Midbrain (tissue), 1 donor: ENCODE data around the gene PRODH2.

ENCODE experiments used
- DNase-seq: peaks from one replicate; lab custom pipeline; 2025; lab: John Stamatoyannopoulos, UW

The PRODH2 gene, protein sequence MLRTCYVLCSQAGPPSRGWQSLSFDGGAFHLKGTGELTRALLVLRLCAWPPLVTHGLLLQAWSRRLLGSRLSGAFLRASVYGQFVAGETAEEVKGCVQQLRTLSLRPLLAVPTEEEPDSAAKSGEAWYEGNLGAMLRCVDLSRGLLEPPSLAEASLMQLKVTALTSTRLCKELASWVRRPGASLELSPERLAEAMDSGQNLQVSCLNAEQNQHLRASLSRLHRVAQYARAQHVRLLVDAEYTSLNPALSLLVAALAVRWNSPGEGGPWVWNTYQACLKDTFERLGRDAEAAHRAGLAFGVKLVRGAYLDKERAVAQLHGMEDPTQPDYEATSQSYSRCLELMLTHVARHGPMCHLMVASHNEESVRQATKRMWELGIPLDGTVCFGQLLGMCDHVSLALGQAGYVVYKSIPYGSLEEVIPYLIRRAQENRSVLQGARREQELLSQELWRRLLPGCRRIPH

GRCh38 chr19:35812220-35813042, at the start of gene PRODH2:
PRODH2 (minus strand) TSS chr19:35812845; CDS start chr19:35812805, 40 bp downstream.
- DNase-seq, result no peak

DNA sequence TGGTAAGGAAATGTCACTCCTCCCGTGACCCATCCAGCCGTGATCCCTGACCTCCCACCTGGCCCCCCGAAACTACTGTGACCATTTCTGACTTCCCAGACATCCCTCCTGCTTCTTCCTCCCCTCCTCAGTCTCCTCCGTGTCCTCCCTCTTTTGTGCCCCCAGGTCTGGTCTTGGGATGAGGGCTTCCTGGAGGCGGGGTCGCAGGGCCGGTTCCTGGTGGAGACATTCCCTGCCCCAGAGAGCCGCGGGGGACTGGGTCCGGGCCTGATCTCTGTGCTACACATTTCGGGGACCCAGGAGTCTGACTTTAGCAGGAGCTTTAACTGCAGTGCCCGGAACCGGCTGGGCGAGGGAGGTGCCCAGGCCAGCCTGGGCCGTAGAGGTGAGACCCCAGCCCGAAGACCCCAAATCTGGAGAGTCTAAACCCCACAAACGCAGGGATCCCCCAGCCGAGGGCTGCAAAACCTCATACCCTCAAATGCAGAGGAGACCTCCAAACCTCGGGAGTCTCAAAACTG, 49.1 kb upstream of the PRODH2 start:
- no peak for DNase-seq

- DNase-seq, result no peak
Measured at GRCh38 chr19:35860818-35861639, 48.4 kb upstream of the PRODH2 start.

GRCh38 chr19:35860436-35860817, 47.8 kb upstream of the PRODH2 start:
- DNase-seq, result no peak

DNA sequence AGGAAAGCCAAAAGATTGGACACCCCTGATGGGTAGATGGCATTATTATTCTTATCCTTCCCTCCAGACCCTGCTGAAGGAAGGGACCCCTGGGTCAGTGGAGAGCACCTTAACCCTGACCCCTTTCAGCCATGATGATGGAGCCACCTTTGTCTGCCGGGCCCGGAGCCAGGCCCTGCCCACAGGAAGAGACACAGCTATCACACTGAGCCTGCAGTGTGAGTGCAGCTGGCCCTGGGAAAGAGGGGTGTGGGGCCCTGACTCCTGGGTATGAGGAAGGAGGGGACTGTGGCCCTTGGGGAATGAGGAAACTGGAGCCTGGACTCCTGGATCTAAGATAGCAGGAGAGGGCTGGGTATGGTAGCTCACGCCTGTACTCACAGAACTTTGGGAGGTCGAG, 46.8 kb upstream of the PRODH2 start:
- no peak for DNase-seq

DNA sequence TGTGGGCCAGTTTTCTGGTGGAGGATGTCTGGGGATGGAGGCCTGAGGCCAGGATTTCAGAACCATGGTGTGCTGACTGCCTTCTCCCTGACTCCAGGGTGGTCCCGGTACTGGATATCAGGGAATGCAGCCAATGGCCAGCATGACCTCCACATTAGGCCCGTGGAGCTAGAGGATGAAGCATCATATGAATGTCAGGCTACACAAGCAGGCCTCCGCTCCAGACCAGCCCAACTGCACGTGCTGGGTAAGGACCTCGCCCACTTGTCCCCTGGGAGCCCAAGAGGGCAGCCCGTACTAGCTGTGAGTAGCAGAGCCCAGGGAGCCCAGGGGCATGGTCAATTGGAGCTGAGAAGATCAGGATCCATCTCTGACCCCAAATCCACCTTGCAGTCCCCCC, 45.7 kb upstream of the PRODH2 start:
- DNase-seq, result no peak

DNA sequence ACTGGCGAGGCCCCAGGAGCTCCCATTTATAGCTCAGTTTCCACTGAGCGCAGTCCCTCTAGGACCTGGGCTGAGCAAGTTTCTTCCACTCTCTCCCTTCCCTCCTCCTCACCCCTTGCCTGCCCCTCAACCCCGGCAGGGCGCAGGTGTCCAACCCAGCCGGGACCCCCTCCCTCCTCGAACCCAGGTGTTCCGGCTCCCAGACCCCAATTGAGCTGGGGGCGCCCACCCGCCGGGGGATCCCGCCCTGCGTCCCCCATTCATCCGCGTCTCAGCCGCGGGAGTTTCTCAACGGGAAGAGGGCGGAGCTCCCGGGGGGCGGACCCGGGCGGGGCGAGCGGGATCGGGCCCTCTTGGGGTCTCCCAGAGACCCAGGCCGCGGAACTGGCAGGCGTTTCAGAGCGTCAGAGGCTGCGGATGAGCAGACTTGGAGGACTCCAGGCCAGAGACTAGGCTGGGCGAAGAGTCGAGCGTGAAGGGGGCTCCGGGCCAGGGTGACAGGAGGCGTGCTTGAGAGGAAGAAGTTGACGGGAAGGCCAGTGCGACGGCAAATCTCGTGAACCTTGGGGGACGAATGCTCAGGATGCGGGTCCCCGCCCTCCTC, 44.0 kb upstream of the PRODH2 start, which contains the start of gene KIRREL2:
Gene KIRREL2 (plus strand): TSS at position 366 of the 604 bp plus-strand sequence. CDS start 209 bp downstream, at position 575.
- no peak for DNase-seq

DNA sequence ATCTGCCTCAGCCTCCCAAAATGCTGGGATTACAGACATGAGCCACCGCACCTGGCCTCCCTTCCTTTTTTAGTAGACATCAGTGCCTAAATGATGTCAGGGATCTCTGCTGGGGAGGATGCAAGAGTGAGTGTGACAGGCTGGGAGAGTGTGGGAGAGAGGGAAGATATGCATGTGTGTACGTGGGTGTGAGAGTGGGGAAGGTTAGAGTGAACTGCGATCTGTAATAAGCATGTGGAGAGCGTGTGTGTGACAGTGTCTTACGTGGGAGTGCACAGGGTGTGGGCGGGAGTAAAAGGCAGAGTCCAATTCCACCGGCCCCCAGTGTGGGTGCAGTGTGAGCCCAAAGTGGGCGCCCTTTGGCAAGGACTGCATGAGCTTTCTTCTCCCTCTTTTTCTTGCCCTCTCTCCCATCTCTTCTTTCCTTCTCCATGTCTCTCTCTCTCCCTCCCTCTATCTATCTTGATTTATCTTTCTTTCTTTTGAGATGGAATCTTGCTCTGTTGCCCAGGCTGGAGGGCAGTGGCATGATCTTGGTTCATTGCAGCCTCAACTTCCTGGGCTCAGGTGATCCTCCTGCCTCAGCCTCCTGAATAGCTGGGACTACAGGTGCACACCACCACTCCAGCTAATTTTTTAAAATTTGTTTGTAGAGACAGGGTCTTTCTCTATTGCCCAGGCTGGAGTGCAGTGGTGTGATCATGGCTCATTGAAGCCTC, 40.6 kb upstream of the PRODH2 start:
- DNase-seq, result no peak

GRCh38 chr19:35852029-35852780, 39.6 kb upstream of the PRODH2 start, which contains the start of gene NPHS1:
NPHS1 (minus strand) TSS chr19:35852504; CDS start chr19:35851837, 667 bp downstream.
- no peak for DNase-seq

DNA sequence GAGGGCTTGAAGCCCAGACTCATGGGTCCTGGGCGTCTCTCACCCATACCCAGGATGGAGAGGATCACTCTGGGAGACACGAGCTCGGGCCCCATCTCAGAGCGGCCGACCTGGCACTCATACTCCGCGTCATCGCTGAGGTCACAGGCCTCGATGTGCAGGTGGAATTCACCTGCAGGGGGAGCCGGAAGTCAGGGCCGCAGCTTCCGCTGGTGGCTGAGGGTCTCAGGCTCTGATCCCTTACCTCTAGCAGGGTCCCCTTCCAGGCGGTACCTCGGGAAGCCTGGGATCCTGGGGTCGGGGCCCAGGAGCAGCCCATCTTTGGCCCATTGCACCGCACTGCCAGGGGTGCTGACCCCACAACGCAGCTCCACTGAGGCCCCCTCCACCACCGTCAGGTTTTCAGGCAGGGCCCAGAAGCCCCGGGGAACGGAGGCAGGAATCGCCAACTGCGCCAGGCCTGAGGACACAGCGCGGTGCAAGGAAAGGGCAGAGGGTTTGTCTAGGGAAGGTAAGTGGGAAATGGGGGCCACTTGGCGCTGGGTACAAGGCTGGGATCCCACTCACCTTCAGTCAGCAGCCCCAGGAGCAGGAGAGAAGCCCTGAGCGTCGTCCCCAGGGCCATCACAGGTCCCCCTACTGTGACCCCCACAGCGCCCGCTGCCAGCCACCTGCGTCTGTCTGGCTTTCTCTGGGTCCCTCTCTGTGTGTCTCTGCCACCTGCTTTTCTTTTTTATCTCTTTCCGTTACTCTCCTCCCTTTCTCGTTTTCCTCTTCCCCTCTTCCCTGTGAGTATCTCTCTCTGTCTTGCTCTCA, 38.8 kb upstream of the PRODH2 start:
- no peak for DNase-seq

DNA sequence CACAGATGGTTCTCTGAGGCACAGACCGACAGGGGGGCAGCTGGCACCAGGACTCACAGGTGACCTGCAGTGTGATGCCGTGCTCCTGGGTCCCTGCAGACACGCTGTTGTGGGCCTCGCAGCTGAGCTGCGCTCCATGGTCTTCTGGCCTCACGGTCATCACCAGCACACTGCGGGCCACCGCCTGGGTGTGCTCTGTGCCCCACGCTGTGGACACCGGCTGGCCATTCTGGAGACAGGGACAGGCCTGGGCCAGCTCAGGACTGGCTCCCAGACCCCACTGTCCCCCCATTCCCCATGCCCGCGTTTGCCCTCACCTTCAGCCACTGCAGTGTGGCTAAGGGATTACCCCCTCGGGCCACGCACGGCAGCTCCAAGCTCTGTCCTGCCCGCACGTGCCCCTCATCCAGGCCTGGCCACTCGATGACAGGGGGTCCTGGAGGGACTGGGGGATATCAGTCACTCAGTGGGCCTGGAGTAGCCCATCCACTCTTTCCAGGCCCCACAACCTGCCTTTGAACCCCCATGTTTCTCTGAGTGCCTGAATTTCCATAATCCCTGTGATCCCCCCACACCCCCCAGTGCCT, 36.4 kb upstream of the PRODH2 start:
- no peak for DNase-seq

DNA sequence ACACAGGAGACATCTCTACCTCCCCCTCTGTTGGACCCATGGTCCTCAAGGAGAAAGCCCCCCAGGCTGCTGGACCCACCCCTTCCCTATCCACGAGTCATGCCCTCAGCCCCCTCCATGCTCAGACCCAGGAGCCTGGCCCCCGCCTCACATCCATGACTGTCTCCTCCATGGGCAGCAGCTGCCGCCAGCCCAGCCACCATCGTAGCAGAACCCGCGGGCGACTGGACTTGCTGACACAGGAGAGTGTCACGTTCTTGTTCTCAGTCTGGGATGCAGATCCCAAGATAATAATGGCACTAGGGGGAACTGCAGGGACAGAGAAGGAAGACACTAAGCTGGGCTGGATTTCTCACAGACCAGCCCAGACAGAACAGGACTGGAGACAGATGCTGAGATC, 35.8 kb upstream of the PRODH2 start:
- DNase-seq, result no peak

DNA sequence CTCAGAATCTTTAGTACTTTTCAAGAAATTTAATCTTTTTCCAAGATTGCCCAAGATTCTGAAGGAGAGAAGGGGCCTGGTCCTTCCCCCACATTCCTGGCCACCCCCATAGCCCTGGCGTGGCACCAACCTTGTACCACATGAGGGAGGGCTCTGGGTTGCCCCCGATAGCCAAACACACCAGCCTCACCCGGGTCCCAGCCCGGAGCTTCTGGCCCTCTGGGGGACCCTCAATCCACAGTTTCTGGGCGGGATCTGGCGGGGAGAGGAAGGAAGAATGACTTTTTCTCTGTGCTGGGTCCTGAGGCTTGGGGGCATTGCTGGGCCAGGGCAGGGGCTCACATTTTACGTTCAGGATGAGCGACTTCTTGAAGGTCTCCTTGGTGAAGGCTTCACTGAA, 35.3 kb upstream of the PRODH2 start:
- no peak for DNase-seq

DNA sequence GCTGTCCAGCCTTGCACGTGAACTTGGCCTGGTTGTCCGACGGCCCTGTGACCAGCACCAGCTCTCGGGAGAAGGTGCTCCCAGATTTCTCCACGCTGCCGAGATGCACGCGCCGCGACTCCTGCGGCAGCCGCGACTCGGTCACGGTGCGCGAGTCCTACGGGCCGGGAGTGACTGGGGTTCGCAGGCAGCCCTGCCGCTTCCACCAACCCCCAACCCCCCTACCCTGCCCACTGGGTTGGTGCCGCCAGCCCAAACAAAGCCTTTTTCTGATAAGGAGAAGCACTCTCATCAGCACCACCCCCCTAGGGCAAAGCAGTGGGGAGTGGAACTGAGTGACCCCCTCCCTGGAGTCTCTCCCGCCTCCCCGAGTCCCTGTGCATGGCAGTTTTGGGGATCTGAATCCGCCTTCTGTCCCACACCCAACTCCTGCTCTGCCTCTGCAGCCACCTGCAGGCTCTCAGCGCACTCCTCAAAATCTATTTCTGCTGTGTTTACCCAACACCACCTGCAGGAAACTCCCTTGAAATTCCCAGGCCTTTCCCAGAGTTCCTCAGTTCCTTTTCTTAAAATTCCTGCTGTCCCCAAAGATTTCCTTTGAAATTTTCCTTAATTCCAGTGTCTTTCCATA, 33.5 kb upstream of the PRODH2 start:
- no peak for DNase-seq

- DNase-seq, result no peak
Measured at GRCh38 chr19:35845215-35846037, 32.8 kb upstream of the PRODH2 start.

DNA sequence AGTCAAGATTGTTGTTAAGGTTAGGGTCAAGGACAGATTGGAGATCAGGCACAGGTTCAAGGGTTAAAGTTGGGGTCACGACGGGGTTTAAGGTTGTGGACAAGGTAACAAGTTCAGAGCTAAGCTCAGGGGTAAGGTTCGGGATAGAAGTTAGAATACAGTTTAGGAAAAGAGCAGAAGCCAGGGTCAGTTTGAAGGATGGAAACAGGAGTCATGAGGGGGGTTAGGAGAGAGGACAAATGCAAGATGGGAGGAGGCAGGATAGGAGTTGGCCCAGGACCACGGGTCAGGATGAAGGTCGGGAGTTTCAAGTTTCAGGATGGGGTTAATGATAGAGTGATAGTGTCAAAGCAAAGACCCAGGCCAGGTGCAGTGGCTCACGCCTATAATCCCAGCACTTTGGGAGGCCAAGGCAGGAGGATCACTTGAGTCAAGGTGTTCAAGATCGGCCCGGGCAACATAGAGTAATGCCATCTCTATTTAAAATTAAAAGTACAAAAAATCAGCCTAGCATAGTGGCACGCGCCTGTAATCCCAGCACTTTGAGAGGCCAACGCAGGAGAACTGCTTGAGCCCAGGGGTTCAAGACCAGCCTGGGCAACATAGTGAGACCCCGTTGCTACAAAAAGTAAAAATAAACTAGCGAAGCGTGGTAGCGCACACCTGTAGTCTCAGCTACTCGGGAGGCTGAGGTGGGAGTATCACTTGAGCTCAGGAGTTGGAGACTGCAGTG, 32.0 kb upstream of the PRODH2 start:
- no peak for DNase-seq
